Measurements from ENCODE around the gene EIF1B.
A peak's percentile ranks its signal among the peaks of the same experiment; 100 is the strongest.

EIF1B gene

DNA sequence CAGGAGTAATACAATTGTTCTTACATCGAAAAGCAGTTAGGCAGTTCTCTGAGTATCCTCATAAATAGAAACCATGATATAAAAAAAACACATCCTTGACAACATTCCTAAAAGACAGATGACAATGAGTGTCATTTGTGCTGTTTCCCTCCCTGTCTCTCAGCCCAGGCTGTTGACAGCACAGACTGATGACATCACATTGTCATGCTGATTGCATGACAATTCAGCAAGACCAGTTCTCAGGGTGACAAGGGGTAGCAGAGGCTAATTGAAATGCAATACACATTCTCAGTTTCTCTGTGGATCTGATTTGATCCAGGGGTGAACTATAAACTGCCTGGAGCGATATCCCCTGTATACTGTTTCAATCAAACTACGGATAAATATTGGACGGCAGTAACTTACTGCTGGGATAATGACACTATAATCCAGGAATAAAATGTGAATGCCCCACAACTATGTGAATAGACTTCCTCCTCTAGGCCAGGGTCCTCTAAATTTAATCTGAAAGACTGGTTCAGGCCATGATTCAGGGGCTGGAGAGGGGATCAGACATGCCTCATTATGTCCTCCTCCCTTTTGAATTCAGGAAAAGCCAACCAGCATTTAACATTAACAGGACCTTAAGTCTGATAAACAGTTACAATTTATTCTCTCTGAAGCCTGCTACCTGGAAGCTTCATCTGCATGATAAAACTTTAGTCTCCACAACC is 16.7 kb upstream of the EIF1B start:
- no peak overlapping the region for H4K12ac ChIP-seq (ENCODE audit: low read depth, low read length)

GRCh38 chr3:40294434-40294833 is 15.1 kb upstream of the EIF1B start:
- WGBS (ENCODE audit: extremely low coverage, insufficient coverage, insufficient read length): no CpG with 5 or more reads among the region's 1 CpG
- H2AK5ac ChIP-seq (ENCODE audit: low read length): no peak overlapping the region
- no peak for DNase-seq

More for the DNA sequence above, 16.7 kb upstream of the EIF1B start:
- H3K23ac ChIP-seq (ENCODE audit: low read length): no peak overlapping the region
- no peak overlapping the region for H2AK5ac ChIP-seq (ENCODE audit: low read length)
- no peak overlapping the region for H3K4ac ChIP-seq (ENCODE audit: low read depth, low read length)
- H2AFZ ChIP-seq (ENCODE audit: insufficient read depth, low read length, poor library complexity): no peak overlapping the region
- H3K79me1 ChIP-seq (ENCODE audit: low read length): no peaks in the 10 kb centered on the region
- no peak overlapping the region for H2BK5ac ChIP-seq (ENCODE audit: low read depth, low read length, poor library complexity)
- peak in 1 of 2 donors; percentile 45 for DNase-seq
- H3K36me3 ChIP-seq (ENCODE audit: control insufficient read depth in 1 of 2, insufficient read depth in 2 of 2, low read length in 2 of 2): no peaks in the 10 kb centered on the region
- H3K4me2 ChIP-seq (ENCODE audit: low read length): no peak overlapping the region
- H3K79me2 ChIP-seq (ENCODE audit: control insufficient read depth, insufficient read depth, low read length, poor library complexity): no peaks in the 10 kb centered on the region
- no peak overlapping the region for H2BK120ac ChIP-seq (ENCODE audit: insufficient read depth, low read length, poor library complexity)
- no peaks in the 10 kb centered on the region for H3K4me1 ChIP-seq (ENCODE audit: control insufficient read depth in 1 of 2, insufficient read depth in 2 of 2, low read length in 2 of 2)
- no peak overlapping the region for H3K9ac ChIP-seq (ENCODE audit: low read length)
- no peak overlapping the region for H4K8ac ChIP-seq (ENCODE audit: low read depth, low read length)
- no peaks in the 10 kb centered on the region for H3K27me3 ChIP-seq (ENCODE audit: insufficient read depth, low read length)
- no peaks in the 10 kb centered on the region for H3K9me3 ChIP-seq (ENCODE audit: insufficient read depth, low read depth, low read length)
- H4K91ac ChIP-seq (ENCODE audit: low read depth, low read length): no peak overlapping the region
- H3K4me3 ChIP-seq (ENCODE audit: low read depth, low read length): no peak overlapping the region
- no peak overlapping the region for H3K14ac ChIP-seq (ENCODE audit: low read length)
- no peak overlapping the region for H3K27ac ChIP-seq (ENCODE audit: low read depth, low read length)
- no peak overlapping the region for H3K18ac ChIP-seq (ENCODE audit: low read length)
- WGBS (ENCODE audit: extremely low coverage, insufficient coverage, insufficient read length): no CpG with 5 or more reads among the region's 4 CpGs
- H2BK12ac ChIP-seq (ENCODE audit: low read length): no peak overlapping the region

DNA sequence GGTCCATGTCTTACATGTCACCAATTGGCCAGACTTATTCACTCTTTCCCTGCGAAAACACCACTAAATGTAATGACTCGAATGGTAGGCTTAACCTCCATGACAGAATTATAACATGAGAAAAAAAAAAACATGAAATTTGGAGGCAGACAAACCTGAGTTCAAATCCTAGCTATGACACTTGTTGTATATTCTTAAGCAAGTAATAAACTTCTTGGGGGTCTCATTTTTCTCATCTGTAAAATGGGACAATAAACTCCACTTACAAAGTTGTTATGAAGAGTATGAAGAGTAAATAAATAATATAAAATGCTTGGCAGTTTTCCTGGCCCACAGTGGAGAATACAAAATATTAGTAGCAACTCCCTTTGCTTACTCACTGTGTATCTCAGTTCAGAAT is 11.4 kb upstream of the EIF1B start:
- H3K4me2 ChIP-seq (ENCODE audit: low read length): no peak overlapping the region
- H3K23ac ChIP-seq (ENCODE audit: low read length): no peak overlapping the region
- H3K4me3 ChIP-seq (ENCODE audit: low read depth, low read length): no peak overlapping the region
- no peaks in the 10 kb centered on the region for H3K36me3 ChIP-seq (ENCODE audit: control insufficient read depth in 1 of 2, insufficient read depth in 2 of 2, low read length in 2 of 2)
- H3K14ac ChIP-seq (ENCODE audit: low read length): no peak overlapping the region
- no peaks in the 10 kb centered on the region for H3K27me3 ChIP-seq (ENCODE audit: insufficient read depth, low read length)
- H4K12ac ChIP-seq (ENCODE audit: low read depth, low read length): no peak overlapping the region
- H3K4me1 ChIP-seq (ENCODE audit: control insufficient read depth in 1 of 2, insufficient read depth in 2 of 2, low read length in 2 of 2): no peaks in the 10 kb centered on the region
- no peaks in the 10 kb centered on the region for H3K9me3 ChIP-seq (ENCODE audit: insufficient read depth, low read depth, low read length)
- no peak overlapping the region for H3K4ac ChIP-seq (ENCODE audit: low read depth, low read length)
- H2BK5ac ChIP-seq (ENCODE audit: low read depth, low read length, poor library complexity): no peak overlapping the region
- H2AFZ ChIP-seq (ENCODE audit: insufficient read depth, low read length, poor library complexity): no peak overlapping the region
- H2BK12ac ChIP-seq (ENCODE audit: low read length): no peak overlapping the region
- no peak overlapping the region for H2AK5ac ChIP-seq (ENCODE audit: low read length)
- no peak overlapping the region for H4K91ac ChIP-seq (ENCODE audit: low read depth, low read length)
- H3K79me1 ChIP-seq (ENCODE audit: low read length): no peaks in the 10 kb centered on the region
- WGBS (ENCODE audit: extremely low coverage, insufficient coverage, insufficient read length): no CpG with 5 or more reads among the region's 2 CpGs
- no peak overlapping the region for H3K27ac ChIP-seq (ENCODE audit: low read depth, low read length)
- no peak overlapping the region for H2BK120ac ChIP-seq (ENCODE audit: insufficient read depth, low read length, poor library complexity)
- no peak overlapping the region for H3K9ac ChIP-seq (ENCODE audit: low read length)
- DNase-seq: no peak
- no peak overlapping the region for H4K8ac ChIP-seq (ENCODE audit: low read depth, low read length)
- H3K79me2 ChIP-seq (ENCODE audit: control insufficient read depth, insufficient read depth, low read length, poor library complexity): no peaks in the 10 kb centered on the region
- no peak overlapping the region for H3K18ac ChIP-seq (ENCODE audit: low read length)

More at GRCh38 chr3:40294434-40294833, 15.1 kb upstream of the EIF1B start:
- no peak overlapping the region for H3K4ac ChIP-seq (ENCODE audit: low read depth, low read length)
- no peak overlapping the region for H2BK12ac ChIP-seq (ENCODE audit: low read length)
- H3K9me3 ChIP-seq (ENCODE audit: insufficient read depth, low read depth, low read length): no peaks in the 10 kb centered on the region
- H3K79me2 ChIP-seq (ENCODE audit: control insufficient read depth, insufficient read depth, low read length, poor library complexity): no peaks in the 10 kb centered on the region
- no peak overlapping the region for H3K4me2 ChIP-seq (ENCODE audit: low read length)
- H3K27me3 ChIP-seq (ENCODE audit: insufficient read depth, low read length): no peaks in the 10 kb centered on the region
- H2AFZ ChIP-seq (ENCODE audit: insufficient read depth, low read length, poor library complexity): no peak overlapping the region
- H3K4me3 ChIP-seq (ENCODE audit: low read depth, low read length): no peak overlapping the region
- H3K18ac ChIP-seq (ENCODE audit: low read length): no peak overlapping the region
- H3K14ac ChIP-seq (ENCODE audit: low read length): no peak overlapping the region
- no peak overlapping the region for H2BK120ac ChIP-seq (ENCODE audit: insufficient read depth, low read length, poor library complexity)
- no peak overlapping the region for H4K91ac ChIP-seq (ENCODE audit: low read depth, low read length)
- no peak overlapping the region for H3K9ac ChIP-seq (ENCODE audit: low read length)
- H3K79me1 ChIP-seq (ENCODE audit: low read length): no peaks in the 10 kb centered on the region
- H3K27ac ChIP-seq (ENCODE audit: low read depth, low read length): no peak overlapping the region
- H2BK5ac ChIP-seq (ENCODE audit: low read depth, low read length, poor library complexity): no peak overlapping the region
- no peak overlapping the region for H3K23ac ChIP-seq (ENCODE audit: low read length)
- no peak overlapping the region for H4K12ac ChIP-seq (ENCODE audit: low read depth, low read length)
- H4K8ac ChIP-seq (ENCODE audit: low read depth, low read length): no peak overlapping the region
- no peaks in the 10 kb centered on the region for H3K36me3 ChIP-seq (ENCODE audit: control insufficient read depth in 1 of 2, insufficient read depth in 2 of 2, low read length in 2 of 2)
- H3K4me1 ChIP-seq (ENCODE audit: control insufficient read depth in 1 of 2, insufficient read depth in 2 of 2, low read length in 2 of 2): no peaks in the 10 kb centered on the region

DNA sequence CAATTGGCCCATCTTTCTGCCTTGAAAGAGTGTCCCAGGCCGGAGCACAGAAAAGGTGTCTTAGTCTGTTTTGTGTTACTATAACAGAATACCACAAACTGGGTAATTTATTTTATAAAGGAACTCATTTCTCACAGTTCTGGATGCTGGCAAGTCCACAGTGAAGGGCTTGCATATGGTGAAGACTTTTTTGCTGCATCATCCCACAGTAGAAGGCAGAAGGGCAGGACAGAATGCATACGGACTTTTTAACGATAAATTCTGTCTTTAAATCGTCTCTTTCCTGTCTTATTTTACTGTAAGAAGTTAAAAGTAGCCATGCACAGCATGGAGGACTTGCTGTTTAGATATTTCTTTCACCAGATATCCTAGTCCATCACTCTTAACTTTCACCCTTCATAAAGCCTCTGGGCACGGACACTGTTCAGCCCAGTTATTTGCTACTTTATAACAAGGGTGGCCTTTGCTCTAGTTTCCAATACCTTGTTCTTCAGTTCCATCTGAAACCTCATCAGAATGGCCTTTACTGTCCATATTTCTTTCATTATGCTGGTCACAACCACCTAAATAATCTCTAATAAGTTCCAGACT is 10.3 kb upstream of the EIF1B start:
- Histone ChIP-seq H3K18ac (ENCODE audit: low read length) (no peak overlapping the region), H2AK5ac (ENCODE audit: low read length) (no peak overlapping the region), H3K4me3 (ENCODE audit: low read depth, low read length) (no peak overlapping the region), H3K27ac (ENCODE audit: low read depth, low read length) (no peak overlapping the region), H3K27me3 (ENCODE audit: insufficient read depth, low read length) (no peaks in the 10 kb centered on the region), H3K4ac (ENCODE audit: low read depth, low read length) (no peak overlapping the region), H4K8ac (ENCODE audit: low read depth, low read length) (no peak overlapping the region), H3K23ac (ENCODE audit: low read length) (no peak overlapping the region), H2BK12ac (ENCODE audit: low read length) (no peak overlapping the region), H2AFZ (ENCODE audit: insufficient read depth, low read length, poor library complexity) (no peak overlapping the region), H3K14ac (ENCODE audit: low read length) (no peak overlapping the region), H3K4me1 (ENCODE audit: control insufficient read depth in 1 of 2, insufficient read depth in 2 of 2, low read length in 2 of 2) (no peaks in the 10 kb centered on the region), H3K9me3 (ENCODE audit: insufficient read depth, low read depth, low read length) (no peaks in the 10 kb centered on the region), H3K36me3 (ENCODE audit: control insufficient read depth in 1 of 2, insufficient read depth in 2 of 2, low read length in 2 of 2) (no peaks in the 10 kb centered on the region), H3K79me2 (ENCODE audit: control insufficient read depth, insufficient read depth, low read length, poor library complexity) (no peaks in the 10 kb centered on the region), H2BK5ac (ENCODE audit: low read depth, low read length, poor library complexity) (no peak overlapping the region), H4K91ac (ENCODE audit: low read depth, low read length) (no peak overlapping the region), H4K12ac (ENCODE audit: low read depth, low read length) (no peak overlapping the region), H3K79me1 (ENCODE audit: low read length) (no peaks in the 10 kb centered on the region), H2BK120ac (ENCODE audit: insufficient read depth, low read length, poor library complexity) (no peak overlapping the region), H3K4me2 (ENCODE audit: low read length) (no peak overlapping the region), H3K9ac (ENCODE audit: low read length) (no peak overlapping the region)
- no peak for DNase-seq
- no CpG with 5 or more reads among the region's 5 CpGs for WGBS (ENCODE audit: extremely low coverage, insufficient coverage, insufficient read length)
